HepG2 (cell line): Measurements from ENCODE around the gene DZANK1. TPM values are rescaled to one million over a fixed set of nuclear protein-coding genes. Genes with fewer than 3 reads are reported as not detected.

Experiments used
- ATAC-seq: fragments of 200-7000 bp; cut with Tn5 transposase; 3 replicates; pipeline ENCODE4 v1.9.1; 2020; ENCODE audit warnings: mild to moderate bottlenecking, moderate library complexity
- BruUV-seq: library from RNA; stranded (reverse); fragments of 400-500 nt; replicated peaks from 2 replicates; lab custom pipeline; 2021; lab: Mats Ljungman, UMichigan
- CTCF ChIA-PET: fragments of 300-600 bp; formaldehyde crosslinking; extraction: SDS; loops from one replicate; lab custom pipeline; 2021; ENCODE audit warnings: low total read pairs, inconsistent platforms, low intra/inter-chr PET ratio; lab: Yijun Ruan, JAX
- POLR2A ChIA-PET: fragments of 350-600 bp; sonication (Branson Sonifier 250); formaldehyde crosslinking; loops from one replicate; lab custom pipeline; 2020; ENCODE audit warnings: antibody characterized with exemption, inconsistent platforms; lab: Yijun Ruan, JAX
- DNase-seq: peaks from one replicate; pipeline ENCODE4 v3.0.0-alpha.2; 2015; ENCODE audit warnings: low spot score
- FAIRE-seq: peaks from 3 replicates; lab custom pipeline; 2011; peaks lifted over from hg19 to GRCh38; lab: Jason Lieb, UNC
- H2AFZ ChIP-seq: one replicate; pipeline ENCODE4 v1.6.1; 2011; ENCODE audit warnings: low read length, inconsistent platforms
- H3K27ac ChIP-seq: fragments of 300-600 bp; 3 replicates; pipeline ENCODE4 v1.8.0; 2011; ENCODE audit warnings: mixed run types, mild to moderate bottlenecking, mixed read lengths, low read length, inconsistent platforms; ENCODE audit not compliant: insufficient read depth; ENCODE audit errors: extremely low read length
- H3K27me3 ChIP-seq, 2 experiments: fragments of 200-600 bp in 1 of 2; 2 replicates in 1 of 2; 3 replicates in 1 of 2; pipeline versions ENCODE4 v1.6.0 to v1.8.0; 2011; ENCODE audit warnings: low read length in 2 of 2, mild to moderate bottlenecking in 2 of 2, moderate library complexity in 2 of 2, inconsistent platforms in 1 of 2; ENCODE audit not compliant: insufficient read depth in 2 of 2, control insufficient read depth in 1 of 2
- H3K36me3 ChIP-seq, 2 experiments: fragments of 200-600 bp in 1 of 2; replicated peaks in 1 of 2; 2 replicates in 1 of 2; 3 replicates in 1 of 2; pipeline versions ENCODE4 v1.5.1 to v1.8.0; 2011; ENCODE audit warnings: low read length in 2 of 2, inconsistent platforms in 1 of 2; ENCODE audit not compliant: insufficient read depth in 2 of 2, control insufficient read depth in 1 of 2
- H3K4me1 ChIP-seq: 2 replicates; pipeline ENCODE4 v1.5.1; 2012; ENCODE audit warnings: low read length, inconsistent platforms; ENCODE audit not compliant: insufficient read depth
- H3K4me2 ChIP-seq: 2 replicates; pipeline ENCODE4 v1.6.0; 2011; ENCODE audit warnings: low read depth, low read length, inconsistent platforms
- H3K4me3 ChIP-seq, 3 experiments: fragments of 200-600 bp in 1 of 3; sonication (generic), shearing (Covaris generic) in 1 of 3; replicated peaks in 1 of 3; 2 replicates each; pipeline ENCODE4 v1.5.1; 2011 to 2016; ENCODE audit warnings: low read length in 3 of 3, inconsistent platforms in 2 of 3, low read depth in 2 of 3, mild to moderate bottlenecking in 2 of 3, control low read depth in 1 of 3, mixed read lengths in 1 of 3; ENCODE audit not compliant: insufficient read depth in 1 of 3
- H3K79me2 ChIP-seq: one replicate; pipeline ENCODE4 v1.6.1; 2011; ENCODE audit warnings: low read length, inconsistent platforms; ENCODE audit not compliant: insufficient read depth
- H3K9ac ChIP-seq: 2 replicates; pipeline ENCODE4 v1.6.0; 2011; ENCODE audit warnings: mild to moderate bottlenecking, low read depth, low read length, inconsistent platforms; ENCODE audit not compliant: insufficient read depth
- H3K9me3 ChIP-seq: 2 replicates; pipeline ENCODE4 v1.5.1; 2012; ENCODE audit warnings: mild to moderate bottlenecking, low read length
- H4K20me1 ChIP-seq: 2 replicates; pipeline ENCODE4 v1.6.0; 2011; ENCODE audit warnings: inconsistent platforms, mild to moderate bottlenecking, low read length, moderate library complexity; ENCODE audit not compliant: insufficient read depth
- FOSL2 ChIP-seq: sonication (generic); formaldehyde crosslinking; IDR thresholded peaks from 2 replicates; pipeline ENCODE4 v1.4.0; 2020; ENCODE audit warnings: missing genetic modification reagents
- KLF6 ChIP-seq: IDR thresholded peaks from 2 replicates; pipeline ENCODE4 v1.8.0; 2016; ENCODE audit warnings: missing biosample characterization, missing genetic modification reagents
- MIXL1 ChIP-seq: IDR thresholded peaks from 2 replicates; pipeline ENCODE4 v1.6.1; 2016
- MTF2 ChIP-seq: sonication (generic); formaldehyde crosslinking; IDR thresholded peaks from 2 replicates; pipeline ENCODE4 v1.5.0; 2020; ENCODE audit warnings: missing genetic modification reagents, borderline replicate concordance
- MZF1 ChIP-seq: sonication (generic); formaldehyde crosslinking; IDR thresholded peaks from 2 replicates; pipeline ENCODE4 v1.8.1; 2023; ENCODE audit warnings: mild to moderate bottlenecking, missing genetic modification reagents, borderline replicate concordance
- NFE2L1 ChIP-seq: sonication (generic); formaldehyde crosslinking; IDR thresholded peaks from 2 replicates; pipeline ENCODE4 v1.4.0; 2020; ENCODE audit warnings: missing genetic modification reagents, mild to moderate bottlenecking, borderline replicate concordance
- PCBP2 ChIP-seq: fragments of 200-400 bp; formaldehyde crosslinking; optimal IDR thresholded peaks from 2 replicates; pipeline ENCODE3; 2018; ENCODE audit warnings: low read length, low read depth; ENCODE audit not compliant: poor library complexity, severe bottlenecking
- SATB2 ChIP-seq: sonication (generic); formaldehyde crosslinking; IDR thresholded peaks from 2 replicates; pipeline ENCODE4 v1.5.0; 2020; ENCODE audit warnings: missing genetic modification reagents
- YEATS4 ChIP-seq: sonication (generic); formaldehyde crosslinking; IDR thresholded peaks from 2 replicates; pipeline ENCODE4 v1.4.0; 2020; ENCODE audit warnings: missing genetic modification reagents, borderline replicate concordance
- ZFYVE20 ChIP-seq: sonication (generic); formaldehyde crosslinking; IDR thresholded peaks from 2 replicates; pipeline ENCODE4 v1.8.0; 2023; ENCODE audit warnings: low read depth, mild to moderate bottlenecking, moderate library complexity, missing genetic modification reagents, borderline replicate concordance
- ZNF607 ChIP-seq: sonication (generic); formaldehyde crosslinking; IDR thresholded peaks from 2 replicates; pipeline ENCODE4 v1.5.1; 2020; ENCODE audit warnings: missing genetic modification reagents, mild to moderate bottlenecking, borderline replicate concordance
- WGBS: methylation state at CpG from one replicate; pipeline ENCODE4 v1.1.6; 2017; ENCODE audit warnings: low lambda C conversion rate; 5-methylcytosine and 5-hydroxymethylcytosine counted together
- in situ Hi-C: cut with HindIII; loops from 2 replicates; pipeline ENCODE4 v1.10.0; 2017; ENCODE audit warnings: low pct_unique_long_range_greater_than_20kb; ENCODE audit not compliant: extremely low pct_ligation_motif_present
- intact Hi-C: fragments of 100-400 bp; cut with micrococcal nuclease; formaldehyde crosslinking; loops from one replicate; pipeline ENCODE4 v1.10.0; 2022; ENCODE audit not compliant: unreplicated experiment
- polyA plus RNA-seq, 8 experiments: library from polyadenylated mRNA; depleted of rRNA in 3 of 8; stranded (reverse) in 7 of 8; unstranded in 1 of 8; fragments of >200 nt; fragmentation: Illumina TruSeq in 4 of 8; extraction: Trizol in 4 of 8; gene quantifications; 2 replicates each; pipeline versions ENCODE4 v1.2.1 to v1.2.3, GENCODE V29; 2011 to 2016; ENCODE audit warnings: low read depth in 4 of 8, missing spikeins in 1 of 8, mixed read lengths in 1 of 8; ENCODE audit not compliant: insufficient read depth in 1 of 8
- total RNA-seq, 5 experiments: library from RNA; depleted of rRNA; stranded (reverse); fragments of >200 nt; fragmentation: Illumina TruSeq; extraction: Trizol; gene quantifications; 2 replicates each; pipeline ENCODE4 v1.2.3, GENCODE V29; 2016; ENCODE audit warnings: low read depth in 1 of 5
- TF ChIP-seq, protein P1 (sequence below): sonication (generic); formaldehyde crosslinking; IDR thresholded peaks from 2 replicates; pipeline ENCODE4 v1.4.0; 2020; ENCODE audit warnings: missing genetic modification reagents
- TF ChIP-seq, protein P2 (sequence below): sonication (generic); formaldehyde crosslinking; IDR thresholded peaks from 2 replicates; pipeline ENCODE4 v1.8.1; 2023; ENCODE audit warnings: mild to moderate bottlenecking, missing genetic modification reagents

DZANK1 gene
- total and polyA plus RNA-seq, 2 of the 13 experiments (the other 11 are each of a cell fraction or from before 2014, with no cell fraction given) = 1.6 to 3.2 TPM

DNA sequence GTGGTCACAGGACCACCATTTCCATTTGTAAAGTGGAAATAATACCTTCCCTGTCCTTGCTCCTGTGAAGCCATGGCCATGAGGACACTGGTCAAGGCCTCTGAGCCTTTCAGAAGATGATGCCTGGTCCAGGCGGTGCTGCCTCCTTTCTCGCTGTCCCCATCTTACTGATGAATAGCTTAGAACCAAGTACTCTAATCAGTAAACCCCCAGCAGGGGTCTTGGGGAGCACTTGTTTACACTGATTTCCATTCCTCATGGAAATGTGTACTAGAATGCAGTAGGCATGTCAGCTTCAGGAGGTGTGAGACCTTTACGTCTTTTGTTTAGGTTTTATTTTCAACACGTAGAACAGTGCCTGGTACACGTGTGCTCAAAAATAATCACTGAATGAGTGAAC lies 75.1 kb downstream of the DZANK1 start:
- H3K4me2 ChIP-seq = no peak overlapping the region
- BruUV-seq = no TSS peak
- intact Hi-C loops (no loop called here), in situ Hi-C loops (no loop called here)
- H3K4me3 ChIP-seq = no peak overlapping the region
- TF ChIP-seq KLF6 (CRISPR knock-in tag) (no peak), MTF2 (no peak), SATB2 (CRISPR knock-in tag) (no peak), NFE2L1 (CRISPR knock-in tag) (no peak), MIXL1 (CRISPR knock-in tag) (no peak), YEATS4 (no peak)
- no peaks in the 10 kb centered on the region for H3K79me2 ChIP-seq
- H3K36me3 ChIP-seq = no peaks in the 10 kb centered on the region
- no peak for ATAC-seq
- CTCF ChIA-PET = no interaction called here
- POLR2A ChIA-PET = no interaction called here
- 84% methylated on average over 5 of the region's 5 CpGs for WGBS
- no peaks in the 10 kb centered on the region for H3K27me3 ChIP-seq
- H3K9ac ChIP-seq = no peak overlapping the region
- DNase-seq = no peak
- H3K27ac ChIP-seq = no peak overlapping the region
- H3K4me1 ChIP-seq = peaks cover 30% of the 10 kb centered on the region
- no peak overlapping the region for H2AFZ ChIP-seq
- FAIRE-seq = no peak
- no peaks in the 10 kb centered on the region for H4K20me1 ChIP-seq
- H3K9me3 ChIP-seq = no peaks in the 10 kb centered on the region

DNA sequence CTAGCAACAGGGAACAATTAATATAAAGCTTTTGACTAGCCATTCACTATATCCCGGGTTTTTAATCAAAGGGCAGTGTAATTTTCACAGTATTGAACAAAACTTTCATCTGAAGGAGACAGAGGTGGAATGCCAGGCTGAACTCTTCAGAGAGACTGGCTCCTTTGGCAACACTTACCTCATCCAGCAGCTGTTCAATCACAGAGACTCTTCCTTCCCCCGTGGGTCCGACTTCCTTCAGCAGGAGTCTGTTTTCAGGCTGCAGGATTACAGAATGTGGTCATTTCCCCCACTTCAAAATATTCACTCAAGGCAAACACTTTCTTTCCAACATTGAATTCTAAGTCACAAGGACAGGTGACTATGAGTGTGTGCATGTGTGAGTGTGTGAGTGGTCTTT lies 76.6 kb downstream of the DZANK1 start:
- no peaks in the 10 kb centered on the region for H3K9me3 ChIP-seq
- H3K27me3 ChIP-seq = no peaks in the 10 kb centered on the region
- H4K20me1 ChIP-seq = no peaks in the 10 kb centered on the region
- BruUV-seq = no TSS peak
- no peaks in the 10 kb centered on the region for H3K36me3 ChIP-seq
- H3K9ac ChIP-seq = no peak overlapping the region
- intact Hi-C loops (no loop called here), in situ Hi-C loops (no loop called here)
- no peak overlapping the region for H3K4me3 ChIP-seq
- H3K79me2 ChIP-seq = no peaks in the 10 kb centered on the region
- no peak overlapping the region for H2AFZ ChIP-seq
- 80% methylated on average over 3 of the region's 3 CpGs for WGBS
- H3K4me2 ChIP-seq = no peak overlapping the region
- no peak for FAIRE-seq
- POLR2A ChIA-PET = interaction anchor here (2.4 to 2.8 kb wide), 3 partner anchors 77 to 117 kb away, joined by 10 to 30 read pairs (median 16); partner anchors contain the start of genes DZANK1, POLR3F, SEC23B and ZNF133
- no peak for ATAC-seq
- CTCF ChIA-PET = no interaction called here
- peaks cover 30% of the 10 kb centered on the region for H3K4me1 ChIP-seq
- no peak for DNase-seq
- H3K27ac ChIP-seq = no peak overlapping the region
- TF ChIP-seq ZNF607 (CRISPR knock-in tag) = no peak
- no peak for TF ChIP-seq FOSL2
- TF ChIP-seq, protein P1, sequence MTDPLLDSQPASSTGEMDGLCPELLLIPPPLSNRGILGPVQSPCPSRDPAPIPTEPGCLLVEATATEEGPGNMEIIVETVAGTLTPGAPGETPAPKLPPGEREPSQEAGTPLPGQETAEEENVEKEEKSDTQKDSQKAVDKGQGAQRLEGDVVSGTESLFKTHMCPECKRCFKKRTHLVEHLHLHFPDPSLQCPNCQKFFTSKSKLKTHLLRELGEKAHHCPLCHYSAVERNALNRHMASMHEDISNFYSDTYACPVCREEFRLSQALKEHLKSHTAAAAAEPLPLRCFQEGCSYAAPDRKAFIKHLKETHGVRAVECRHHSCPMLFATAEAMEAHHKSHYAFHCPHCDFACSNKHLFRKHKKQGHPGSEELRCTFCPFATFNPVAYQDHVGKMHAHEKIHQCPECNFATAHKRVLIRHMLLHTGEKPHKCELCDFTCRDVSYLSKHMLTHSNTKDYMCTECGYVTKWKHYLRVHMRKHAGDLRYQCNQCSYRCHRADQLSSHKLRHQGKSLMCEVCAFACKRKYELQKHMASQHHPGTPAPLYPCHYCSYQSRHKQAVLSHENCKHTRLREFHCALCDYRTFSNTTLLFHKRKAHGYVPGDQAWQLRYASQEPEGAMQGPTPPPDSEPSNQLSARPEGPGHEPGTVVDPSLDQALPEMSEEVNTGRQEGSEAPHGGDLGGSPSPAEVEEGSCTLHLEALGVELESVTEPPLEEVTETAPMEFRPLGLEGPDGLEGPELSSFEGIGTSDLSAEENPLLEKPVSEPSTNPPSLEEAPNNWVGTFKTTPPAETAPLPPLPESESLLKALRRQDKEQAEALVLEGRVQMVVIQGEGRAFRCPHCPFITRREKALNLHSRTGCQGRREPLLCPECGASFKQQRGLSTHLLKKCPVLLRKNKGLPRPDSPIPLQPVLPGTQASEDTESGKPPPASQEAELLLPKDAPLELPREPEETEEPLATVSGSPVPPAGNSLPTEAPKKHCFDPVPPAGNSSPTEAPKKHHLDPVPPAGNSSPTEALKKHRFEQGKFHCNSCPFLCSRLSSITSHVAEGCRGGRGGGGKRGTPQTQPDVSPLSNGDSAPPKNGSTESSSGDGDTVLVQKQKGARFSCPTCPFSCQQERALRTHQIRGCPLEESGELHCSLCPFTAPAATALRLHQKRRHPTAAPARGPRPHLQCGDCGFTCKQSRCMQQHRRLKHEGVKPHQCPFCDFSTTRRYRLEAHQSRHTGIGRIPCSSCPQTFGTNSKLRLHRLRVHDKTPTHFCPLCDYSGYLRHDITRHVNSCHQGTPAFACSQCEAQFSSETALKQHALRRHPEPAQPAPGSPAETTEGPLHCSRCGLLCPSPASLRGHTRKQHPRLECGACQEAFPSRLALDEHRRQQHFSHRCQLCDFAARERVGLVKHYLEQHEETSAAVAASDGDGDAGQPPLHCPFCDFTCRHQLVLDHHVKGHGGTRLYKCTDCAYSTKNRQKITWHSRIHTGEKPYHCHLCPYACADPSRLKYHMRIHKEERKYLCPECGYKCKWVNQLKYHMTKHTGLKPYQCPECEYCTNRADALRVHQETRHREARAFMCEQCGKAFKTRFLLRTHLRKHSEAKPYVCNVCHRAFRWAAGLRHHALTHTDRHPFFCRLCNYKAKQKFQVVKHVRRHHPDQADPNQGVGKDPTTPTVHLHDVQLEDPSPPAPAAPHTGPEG (CRISPR knock-in tag) = no peak
- no peak for TF ChIP-seq PCBP2
- no peak for TF ChIP-seq MZF1
- no peak for TF ChIP-seq ZFYVE20 (CRISPR knock-in tag)
- TF ChIP-seq, protein P2, sequence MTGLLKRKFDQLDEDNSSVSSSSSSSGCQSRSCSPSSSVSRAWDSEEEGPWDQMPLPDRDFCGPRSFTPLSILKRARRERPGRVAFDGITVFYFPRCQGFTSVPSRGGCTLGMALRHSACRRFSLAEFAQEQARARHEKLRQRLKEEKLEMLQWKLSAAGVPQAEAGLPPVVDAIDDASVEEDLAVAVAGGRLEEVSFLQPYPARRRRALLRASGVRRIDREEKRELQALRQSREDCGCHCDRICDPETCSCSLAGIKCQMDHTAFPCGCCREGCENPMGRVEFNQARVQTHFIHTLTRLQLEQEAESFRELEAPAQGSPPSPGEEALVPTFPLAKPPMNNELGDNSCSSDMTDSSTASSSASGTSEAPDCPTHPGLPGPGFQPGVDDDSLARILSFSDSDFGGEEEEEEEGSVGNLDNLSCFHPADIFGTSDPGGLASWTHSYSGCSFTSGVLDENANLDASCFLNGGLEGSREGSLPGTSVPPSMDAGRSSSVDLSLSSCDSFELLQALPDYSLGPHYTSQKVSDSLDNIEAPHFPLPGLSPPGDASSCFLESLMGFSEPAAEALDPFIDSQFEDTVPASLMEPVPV (CRISPR knock-in tag) = no peak
